CD4-positive, alpha-beta T cell treated with Interleukin-21 for 1 hour (primary cell): Measurements from ENCODE around the gene ABCC3.
A peak's percentile ranks its signal among the peaks of the same experiment; 100 is the strongest.
"Not testable (repeated sequence)": the region's sequence is repeated elsewhere in the genome, so short reads cannot be mapped to it uniquely, and the experiment has no call there.

Experiments used
- DNase-seq: peaks from one replicate; pipeline ENCODE4 v3.0.0-alpha.2; 2020

Gene ABCC3

DNA sequence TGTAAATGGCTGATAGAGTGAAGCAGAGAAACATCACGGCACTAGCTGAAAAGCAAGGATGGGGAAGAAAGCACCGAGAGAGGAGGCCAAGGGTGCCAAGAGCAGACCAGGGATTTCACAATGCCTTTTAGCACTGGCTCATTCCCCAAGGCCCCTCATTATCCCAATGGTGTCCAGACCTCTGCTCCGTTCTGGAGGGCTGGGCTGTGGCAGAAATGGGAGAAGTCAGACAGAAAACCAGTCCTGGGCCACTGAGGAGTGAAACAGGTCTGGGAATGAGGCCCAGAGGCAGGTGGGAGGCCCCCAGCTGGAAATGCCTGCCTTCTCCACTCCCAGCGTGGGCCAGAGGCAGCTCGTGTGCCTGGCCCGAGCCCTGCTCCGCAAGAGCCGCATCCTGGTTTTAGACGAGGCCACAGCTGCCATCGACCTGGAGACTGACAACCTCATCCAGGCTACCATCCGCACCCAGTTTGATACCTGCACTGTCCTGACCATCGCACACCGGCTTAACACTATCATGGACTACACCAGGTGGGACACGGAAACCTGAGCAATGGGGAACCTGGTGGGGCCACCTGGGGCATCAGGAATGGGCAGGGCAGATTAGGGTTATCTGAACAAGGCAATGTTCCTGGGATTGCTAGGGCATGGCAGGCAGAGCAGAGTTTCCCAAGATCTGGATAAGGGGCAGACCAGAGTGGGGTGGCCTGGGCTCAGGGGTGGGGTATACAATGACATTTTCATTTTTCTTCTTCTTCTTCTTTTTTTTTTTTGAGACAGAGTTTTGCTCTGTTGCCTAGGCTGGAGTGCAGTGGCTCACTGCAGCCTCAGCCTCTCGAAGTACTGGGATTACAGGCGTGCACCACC, 52.8 kb downstream of the ABCC3 start:
- DNase-seq = no peak

DNA sequence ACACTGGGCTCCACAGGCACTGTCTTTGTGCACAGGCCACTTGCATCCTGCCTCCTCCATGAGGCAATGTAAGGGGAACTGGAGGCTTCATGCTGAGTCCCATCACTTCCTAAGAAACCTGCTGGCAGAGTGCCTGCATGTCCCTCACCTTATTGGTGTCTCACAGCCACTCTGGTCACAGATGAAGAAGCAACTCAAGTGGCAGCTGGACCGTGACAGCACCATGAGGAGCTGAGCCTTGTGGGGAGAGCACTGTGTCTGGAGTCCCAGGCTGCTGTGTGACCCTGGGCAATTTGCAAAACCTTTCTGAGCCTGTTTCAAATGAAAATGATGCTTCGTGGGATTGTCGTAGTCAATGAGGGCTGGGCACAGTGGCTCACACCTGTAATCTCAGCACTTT, 53.6 kb downstream of the ABCC3 start:
- no peak for DNase-seq

DNA sequence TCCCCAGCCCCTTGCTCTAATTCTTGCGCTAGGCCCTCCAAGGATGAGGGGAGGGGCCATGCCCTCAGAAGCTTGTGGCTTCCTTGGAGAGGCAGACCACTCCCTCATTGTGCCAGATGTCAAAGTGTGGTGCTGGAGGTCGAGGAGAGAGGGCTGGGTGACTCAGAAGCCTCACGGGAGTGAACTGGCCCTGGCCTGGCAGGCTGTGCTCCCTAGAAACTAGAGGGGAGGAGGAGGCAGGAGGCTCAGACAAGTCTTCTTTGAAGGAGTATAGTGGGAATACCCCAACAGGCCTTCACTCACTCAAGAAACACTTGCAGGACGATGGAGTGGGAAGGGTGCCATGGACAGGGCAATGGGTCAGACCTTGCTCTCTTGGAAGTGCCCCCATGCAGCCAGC, 54.6 kb downstream of the ABCC3 start:
- no peak for DNase-seq

DNA sequence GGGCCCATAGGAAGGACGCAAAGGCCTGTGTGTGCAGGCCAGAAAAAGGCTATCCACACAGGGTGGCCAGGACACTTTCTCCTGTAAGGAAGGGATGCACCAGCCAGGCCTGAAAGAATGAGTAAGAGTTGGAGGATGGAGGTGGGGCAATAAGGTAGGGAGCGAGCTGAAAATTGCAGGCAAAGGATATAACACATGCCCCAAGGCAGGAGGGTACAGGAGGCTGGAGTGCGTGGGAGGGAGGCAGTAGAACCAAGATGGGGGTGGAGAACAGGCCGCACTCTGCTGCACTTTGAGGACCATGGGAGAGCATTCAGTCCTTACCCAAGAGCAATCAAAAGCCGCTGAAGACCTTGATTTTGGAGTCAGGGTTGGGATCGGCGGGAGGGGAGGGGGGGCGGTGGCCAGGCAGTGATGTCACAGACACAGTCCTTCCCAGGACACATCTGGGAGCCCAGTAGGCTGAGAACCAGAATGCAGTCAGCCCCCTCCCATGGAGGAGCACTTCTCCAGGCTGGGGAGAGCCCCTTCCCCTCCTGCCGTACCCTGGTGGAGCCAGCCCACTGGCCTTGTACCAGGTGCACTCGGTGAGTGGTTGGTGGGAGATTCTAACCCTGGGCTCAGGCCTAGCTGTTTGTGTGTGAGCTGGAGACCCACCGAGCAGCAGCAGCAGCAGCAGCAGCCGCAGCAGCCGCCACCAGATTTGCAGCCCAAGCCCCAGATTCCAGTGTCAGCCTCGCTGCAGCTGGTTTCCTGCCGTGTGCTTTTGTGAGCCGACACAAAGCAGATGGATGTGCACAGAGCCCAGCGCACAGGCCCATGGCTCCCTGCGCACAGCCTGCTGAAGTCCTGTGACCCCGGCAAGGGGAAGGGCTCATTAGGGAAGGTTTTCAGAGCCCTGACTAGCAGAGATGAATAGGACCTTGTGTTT, 55.5 kb downstream of the ABCC3 start:
- DNase-seq = no peak

DNA sequence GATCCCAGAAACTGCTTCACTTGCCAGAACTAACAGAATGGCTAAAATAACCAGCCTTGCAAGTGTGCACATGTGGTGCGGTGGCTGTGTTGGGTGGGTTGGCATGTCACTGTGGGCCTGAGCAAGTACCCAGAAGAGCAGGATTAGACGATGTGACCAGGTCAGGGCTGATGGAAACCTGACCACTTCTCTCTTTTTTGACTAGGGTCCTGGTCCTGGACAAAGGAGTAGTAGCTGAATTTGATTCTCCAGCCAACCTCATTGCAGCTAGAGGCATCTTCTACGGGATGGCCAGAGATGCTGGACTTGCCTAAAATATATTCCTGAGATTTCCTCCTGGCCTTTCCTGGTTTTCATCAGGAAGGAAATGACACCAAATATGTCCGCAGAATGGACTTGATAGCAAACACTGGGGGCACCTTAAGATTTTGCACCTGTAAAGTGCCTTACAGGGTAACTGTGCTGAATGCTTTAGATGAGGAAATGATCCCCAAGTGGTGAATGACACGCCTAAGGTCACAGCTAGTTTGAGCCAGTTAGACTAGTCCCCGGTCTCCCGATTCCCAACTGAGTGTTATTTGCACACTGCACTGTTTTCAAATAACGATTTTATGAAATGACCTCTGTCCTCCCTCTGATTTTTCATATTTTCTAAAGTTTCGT, 56.3 kb downstream of the ABCC3 start:
- DNase-seq = no peak

DNA sequence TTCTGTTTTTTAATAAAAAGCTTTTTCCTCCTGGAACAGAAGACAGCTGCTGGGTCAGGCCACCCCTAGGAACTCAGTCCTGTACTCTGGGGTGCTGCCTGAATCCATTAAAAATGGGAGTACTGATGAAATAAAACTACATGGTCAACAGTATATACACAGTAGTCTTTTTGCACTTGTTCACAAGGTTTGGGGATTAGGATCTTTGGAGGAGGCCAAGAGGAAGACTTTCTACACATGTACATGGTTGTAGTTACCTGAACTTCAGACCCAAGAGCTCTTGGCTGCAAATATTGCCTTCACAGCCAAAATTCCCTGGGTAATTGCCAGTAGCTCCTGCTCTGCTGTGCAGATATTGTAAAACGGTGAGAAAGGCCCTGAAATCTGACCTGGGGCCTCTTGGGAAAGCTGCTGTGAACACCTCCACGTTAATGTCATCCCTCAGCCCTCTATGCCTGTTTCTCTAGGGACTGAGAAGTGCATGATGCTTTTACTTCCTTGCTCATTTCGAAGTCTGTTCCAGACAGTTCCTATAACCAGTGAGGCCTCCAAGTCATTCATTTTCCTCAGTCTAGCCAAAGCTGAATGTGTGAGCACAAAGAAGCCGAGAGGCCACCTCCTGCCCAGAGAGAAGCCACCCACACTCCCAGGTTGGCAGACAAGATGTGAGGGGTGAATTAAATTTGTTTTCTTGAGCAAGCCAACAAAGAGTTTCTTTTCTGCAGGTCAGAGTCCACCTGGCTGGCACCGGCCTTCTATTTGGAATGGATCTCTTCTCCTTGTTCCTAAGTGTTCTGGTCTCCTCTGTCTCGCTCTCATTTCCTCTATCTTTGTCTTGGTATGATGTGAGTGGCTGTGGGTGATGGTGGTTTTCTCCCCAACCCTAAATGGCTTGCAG, 57.1 kb downstream of the ABCC3 start:
- no peak for DNase-seq

DNA sequence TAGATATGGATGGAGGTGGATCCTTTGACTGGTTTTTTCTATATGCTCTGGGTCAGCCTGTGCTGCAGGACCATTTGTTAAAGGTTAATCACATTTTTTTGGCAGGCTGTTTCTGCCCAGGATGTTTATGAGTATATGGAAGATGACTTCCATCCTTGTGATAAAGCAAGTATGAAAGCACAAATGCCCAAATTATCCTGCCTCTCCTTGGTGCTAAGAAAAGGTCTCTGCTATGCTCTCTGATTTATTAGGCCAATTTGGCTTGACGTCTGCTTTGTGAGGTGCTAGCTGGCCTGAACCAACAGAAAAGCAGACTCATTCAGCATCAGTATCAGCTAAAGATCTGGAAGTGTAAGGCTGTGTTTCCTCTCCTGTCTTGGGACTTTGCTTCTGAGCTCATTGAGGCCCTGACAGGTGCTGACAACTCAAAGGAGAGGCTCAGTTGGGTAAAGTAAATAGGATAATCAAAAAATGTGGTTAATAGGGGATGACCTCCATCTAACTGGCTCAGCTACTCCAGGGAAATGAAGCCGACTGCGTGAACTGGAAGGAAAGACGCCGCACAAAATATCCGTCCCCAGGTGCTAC, 57.9 kb downstream of the ABCC3 start:
- no peak for DNase-seq

DNA sequence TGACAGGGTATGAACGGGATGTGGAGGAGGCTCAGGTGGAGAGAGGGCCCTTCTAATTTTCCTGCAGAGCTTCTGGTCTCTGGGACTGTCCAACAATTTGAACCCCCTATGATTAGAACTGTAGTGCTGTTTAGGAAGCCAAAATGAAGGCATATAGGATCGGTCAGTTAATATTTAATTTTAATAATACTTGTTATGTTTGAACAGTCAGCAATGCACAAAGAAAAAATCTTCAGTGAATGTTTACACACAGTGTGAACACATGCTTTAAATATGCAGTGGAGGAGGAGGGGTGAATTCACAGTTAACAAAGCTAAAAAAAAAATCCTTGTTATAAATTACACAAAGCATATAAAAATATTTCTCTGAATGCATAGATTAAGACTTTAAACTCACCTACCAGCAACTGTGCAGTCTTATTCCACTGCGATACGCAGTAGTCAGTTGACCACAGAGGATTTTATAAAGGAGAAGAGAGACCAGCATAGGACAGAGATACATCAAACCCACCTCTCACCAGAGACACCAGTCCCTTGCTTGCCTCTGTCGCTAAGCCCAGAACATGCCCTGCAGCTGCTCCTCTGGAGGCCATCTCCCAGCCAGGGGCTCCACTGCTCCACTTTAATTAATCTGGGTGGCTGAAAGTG, 58.5 kb downstream of the ABCC3 start:
- DNase-seq = no peak

DNA sequence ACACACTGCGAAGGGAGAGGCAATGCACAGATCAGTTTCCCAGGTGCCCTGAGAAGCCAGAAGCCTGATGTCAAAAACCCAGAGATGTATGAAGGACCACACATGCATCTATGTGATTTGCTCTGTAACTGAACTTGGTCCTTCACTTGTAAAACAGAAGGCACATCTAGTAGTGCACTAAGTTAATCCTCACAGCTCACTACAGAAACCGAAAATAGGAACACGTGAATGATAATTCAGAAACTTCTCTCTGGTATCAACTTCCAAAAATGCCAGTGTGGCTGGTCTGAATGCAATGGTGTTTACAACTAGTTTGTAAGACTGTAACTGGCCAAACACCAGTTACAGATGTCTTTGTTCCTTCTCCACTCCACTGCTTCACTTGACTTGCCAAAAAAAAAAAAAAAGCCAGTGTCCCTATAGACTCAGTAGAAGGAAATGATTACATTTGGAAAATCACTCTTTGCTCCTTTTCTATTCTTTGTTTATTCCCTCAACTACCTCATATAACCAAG, 61.7 kb downstream of the ABCC3 start:
- no peak for DNase-seq

DNA sequence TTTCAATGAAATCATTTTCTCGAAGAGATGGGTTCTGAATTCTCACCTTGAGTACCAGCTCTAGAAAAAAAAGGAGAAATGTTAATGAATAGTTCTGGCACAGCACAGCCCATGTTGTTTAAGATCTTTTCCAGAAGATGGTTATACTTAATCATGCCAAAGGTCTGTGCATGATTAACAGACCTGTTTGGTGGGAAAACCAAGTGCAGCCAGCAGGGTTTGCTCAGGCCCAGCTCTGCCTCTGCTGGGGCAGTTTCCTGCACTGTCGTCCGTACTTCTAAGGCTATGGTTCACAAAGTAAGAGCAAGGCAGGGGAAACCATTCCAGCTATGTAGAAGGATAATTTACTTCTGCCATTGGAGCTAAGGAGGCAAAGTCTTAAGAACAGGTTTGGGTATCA, 62.4 kb downstream of the ABCC3 start:
- no peak for DNase-seq

DNA sequence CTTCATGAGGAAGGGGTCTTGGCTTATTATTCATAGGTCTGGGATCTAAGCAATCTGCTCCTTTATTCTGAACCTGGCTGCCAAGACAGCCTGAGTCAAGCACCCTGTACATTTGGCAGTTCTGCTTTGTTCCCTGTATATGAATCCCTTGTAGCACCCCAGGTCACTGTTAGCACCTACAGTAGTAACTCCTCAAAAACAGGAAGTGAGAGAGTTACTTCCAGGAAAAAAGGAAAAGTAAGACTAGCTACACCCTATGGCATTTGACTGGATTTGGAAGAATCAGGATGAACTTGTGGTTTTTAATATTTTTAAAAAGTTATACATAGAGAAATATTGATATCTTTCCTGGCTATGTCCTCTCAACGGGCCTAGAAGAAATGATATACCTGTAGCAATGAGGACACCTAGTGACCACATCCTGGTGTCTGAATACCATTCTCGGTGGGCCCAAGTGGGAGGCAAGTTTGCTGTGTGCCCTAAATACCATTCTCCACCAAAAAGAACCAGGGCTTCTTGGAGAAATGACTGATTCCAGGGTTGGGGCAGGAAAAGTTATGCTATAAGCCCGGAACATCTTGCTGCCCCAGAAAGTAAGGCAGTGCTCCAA, 63.1 kb downstream of the ABCC3 start:
- no peak for DNase-seq

DNA sequence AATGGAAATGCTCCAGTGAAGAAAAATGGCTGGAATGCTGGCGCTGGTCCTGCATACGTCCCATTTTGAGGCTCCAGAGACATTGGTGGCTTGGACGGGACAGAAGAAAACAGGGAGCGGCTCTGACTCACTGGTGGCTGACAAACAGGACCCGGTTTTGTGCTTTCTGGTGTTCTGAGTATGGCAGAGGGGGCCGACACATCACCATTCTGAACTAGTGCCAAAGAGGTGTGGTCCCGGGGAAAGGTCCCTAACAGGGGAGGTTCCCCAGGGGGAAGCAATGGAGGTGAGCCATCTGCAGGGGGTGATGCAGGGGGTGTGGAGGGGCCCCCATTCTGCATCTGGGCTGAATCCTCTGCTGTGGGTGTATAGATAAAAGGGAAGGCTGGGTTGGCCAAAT, 64.7 kb downstream of the ABCC3 start:
- no peak for DNase-seq

DNA sequence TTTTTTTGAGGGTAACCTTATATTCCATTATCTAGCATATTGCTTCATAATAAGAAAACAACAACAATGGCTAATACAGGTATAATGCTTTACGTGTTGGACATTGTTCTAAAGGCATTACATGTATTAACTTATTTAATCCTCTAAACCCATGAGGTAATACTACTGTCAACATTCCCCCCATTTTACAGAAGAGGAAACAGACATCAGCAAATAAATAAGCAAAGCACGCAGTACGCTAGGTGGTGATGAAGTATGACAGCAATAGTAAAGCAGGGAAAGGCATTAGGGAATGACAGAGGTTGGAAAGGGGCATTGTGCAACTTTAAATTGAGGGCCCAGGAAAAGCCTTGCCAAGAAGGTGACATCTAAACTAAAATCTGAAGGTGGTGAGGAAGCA, 68.5 kb downstream of the ABCC3 start:
- no peak for DNase-seq

DNA sequence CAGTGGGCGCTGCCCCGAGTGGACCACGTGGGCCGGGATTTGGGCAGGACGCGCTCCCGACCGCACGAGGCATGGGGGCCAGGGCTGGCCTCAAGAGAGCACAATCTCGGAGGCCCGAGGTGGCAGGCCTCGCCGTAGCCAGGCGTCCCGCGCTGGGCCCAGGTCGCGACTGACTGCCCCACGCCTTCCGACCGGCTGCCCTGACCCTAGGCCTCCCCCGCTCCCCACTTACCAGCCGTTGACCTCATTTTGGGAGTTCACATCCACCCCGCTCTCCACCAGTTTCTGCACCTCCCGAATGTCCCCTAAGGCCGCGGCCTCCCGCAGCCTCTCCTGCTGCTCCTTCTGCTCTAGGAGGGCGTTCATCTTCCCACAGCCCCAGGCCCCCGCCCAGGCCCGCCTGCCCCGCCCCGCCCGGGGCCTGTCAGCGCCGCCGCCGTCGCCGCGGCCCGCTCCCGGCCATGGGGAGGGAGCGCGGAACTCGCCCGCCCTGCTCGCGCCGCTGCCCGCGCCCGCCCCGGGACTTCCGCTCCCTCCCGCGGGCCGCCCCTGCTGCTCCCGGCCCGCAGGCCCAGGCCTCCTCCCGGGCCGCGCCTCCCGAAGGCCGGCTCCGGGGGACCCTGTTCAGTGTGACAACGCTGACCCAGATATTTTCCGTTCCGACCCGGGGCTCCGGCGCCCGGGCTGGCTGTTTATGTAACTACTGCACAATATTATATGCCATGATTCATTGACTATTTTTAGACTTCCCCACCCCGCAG, 72.8 kb downstream of the ABCC3 start, which contains the start of gene ANKRD40:
Gene ANKRD40 (minus strand): TSS at position 626 of the 761 bp plus-strand sequence. CDS start 260 bp downstream, at position 366.
- peak; percentile 95 for DNase-seq

DNA sequence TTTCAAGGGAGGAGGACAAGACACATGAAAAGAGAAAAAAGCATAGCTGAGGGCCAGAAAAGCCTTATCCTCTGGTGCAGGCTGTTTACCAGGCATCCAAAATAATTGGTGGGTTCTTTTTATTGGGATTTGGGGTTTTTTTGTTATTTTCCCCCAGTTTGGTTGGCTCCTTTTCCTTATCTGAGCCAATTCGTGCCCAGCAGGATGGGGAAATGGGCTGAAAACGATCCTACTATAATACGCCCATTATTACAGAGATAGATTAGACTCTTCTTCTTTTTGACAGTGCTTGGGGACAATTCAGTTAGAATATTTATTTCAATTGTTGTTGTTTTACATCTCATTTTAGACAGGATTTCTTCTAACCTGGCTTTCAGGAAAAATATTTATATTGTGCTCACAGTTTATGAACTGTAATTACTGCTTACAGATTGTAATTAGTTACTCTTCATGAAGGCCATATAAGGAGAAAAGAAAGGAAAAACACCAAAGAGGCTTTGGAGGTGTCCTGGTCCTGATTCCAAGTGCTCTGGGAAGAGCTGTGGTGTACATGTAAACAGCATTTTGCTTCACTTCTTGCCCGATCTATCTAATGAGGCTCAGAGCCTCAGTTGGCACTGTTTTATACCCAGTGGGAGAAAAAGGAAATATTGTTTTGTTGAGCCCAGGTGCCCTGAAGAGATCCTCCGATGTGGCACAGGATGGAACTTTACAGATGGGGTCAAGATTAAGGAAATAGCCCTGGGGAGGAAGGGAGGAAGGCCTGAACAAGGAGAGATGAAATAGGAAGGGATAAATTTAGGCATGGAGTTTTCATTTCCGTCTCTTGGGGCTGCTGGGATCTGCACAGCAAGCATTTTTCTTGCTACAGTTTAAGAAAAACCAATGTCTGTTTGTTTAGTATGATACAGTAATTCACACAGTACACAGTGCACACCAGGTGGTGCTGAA, 73.6 kb downstream of the ABCC3 start:
- DNase-seq = no peak

DNA sequence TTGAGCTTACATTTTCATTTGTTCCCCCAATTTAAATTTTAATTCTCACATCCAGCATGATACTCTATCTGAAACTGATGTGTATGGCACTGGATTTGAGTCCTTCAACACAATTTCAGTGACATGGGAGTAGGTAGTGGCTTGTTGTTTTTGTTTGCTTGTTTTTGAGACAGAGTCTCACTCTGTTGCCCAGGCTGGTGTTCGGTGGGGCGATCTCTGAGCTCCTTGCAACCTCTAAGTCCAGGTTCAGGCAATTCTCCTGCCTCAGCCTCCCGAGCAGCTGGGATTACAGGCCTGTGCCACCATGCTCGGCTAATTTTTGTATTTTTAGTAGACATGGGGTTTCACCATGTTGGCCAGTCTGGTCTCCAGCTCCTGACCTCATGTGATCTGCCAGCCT, 74.4 kb downstream of the ABCC3 start:
- DNase-seq = not testable (repeated sequence)

DNA sequence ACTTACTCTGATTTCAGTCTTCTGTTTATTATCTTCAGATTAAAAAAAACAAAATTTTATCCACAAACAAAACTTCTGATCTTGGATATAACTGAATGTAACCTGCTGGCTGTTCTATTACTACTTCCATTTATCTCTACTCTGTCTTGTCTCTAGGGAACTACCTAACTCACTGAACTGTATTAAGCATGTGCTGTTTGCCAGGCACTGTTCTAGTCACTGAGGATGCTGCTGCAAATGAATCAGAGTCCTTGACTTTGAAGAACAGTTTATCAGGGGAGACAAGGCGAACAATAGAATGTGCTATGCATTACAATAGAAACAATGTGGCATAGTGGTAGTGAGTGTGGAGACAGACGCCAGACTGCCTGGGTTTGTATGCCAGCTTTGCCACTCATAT, 75.3 kb downstream of the ABCC3 start:
- DNase-seq = no peak

DNA sequence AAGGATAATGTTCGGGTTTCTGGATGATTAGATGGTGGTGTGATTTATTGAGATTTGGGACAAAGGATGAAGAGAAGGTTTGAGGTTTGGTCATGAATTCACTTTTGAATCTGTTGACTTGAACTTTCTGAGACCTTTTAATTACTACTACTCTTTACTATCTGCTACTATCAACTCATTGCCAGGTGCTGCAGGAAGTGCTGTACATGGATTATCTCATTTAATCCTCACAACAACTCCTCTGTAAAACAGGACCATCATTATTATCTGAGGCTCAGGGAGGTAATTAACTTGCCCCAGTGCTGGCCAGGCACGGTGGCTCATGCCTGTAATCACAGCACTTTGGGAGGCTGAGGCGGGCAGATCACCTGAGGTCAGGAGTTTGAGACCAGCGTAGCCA, 76.0 kb downstream of the ABCC3 start:
- no peak for DNase-seq

DNA sequence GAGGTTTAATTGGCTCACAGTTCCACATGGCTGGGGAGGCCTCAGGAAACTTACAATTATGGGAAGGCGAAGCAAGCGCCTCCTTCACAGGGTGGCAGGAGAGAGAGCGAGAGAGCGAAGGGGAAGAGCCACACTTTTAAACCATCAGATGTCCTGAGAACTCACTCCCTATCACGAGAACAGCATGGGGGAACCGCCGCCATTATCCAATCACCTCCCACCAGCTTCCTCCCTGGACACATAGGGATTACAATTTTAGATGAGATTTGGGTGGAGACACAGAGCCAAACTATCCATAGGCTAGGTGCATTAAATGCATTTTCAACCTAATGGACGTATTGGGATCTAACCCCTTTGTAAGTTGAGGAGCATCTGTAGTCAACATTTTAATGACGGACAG, 78.0 kb downstream of the ABCC3 start:
- DNase-seq = no peak
